ENCODE data around the gene PRG2.

- TF ChIP-seq CTCF (conservative IDR thresholded peaks at IDR 0.05) (no peak), EZH2 (IDR thresholded peaks at IDR 0.05; ENCODE audit: low read depth) (no peak)
Observed at GRCh38 chr11:57373146-57373545, 17.3 kb downstream of the PRG2 start.
